Stomach (tissue), 9 donors: ENCODE measurements around the gene CEP112. TPM values are rescaled to one million over a fixed set of nuclear protein-coding genes. Genes with fewer than 3 reads are reported as not detected.

Source experiments
- DNase-seq, 2 donors: peaks; one replicate each; pipeline versions ENCODE4 v3.0.0 to v3.0.0-alpha.2; 2013 to 2019
- H3K27ac ChIP-seq, 5 donors: fragments of 200-600 bp in 4 of 5; sonication (generic) in 4 of 5; one replicate each; pipeline ENCODE4 v1.5.1; 2013 to 2019; ENCODE audit warnings: mild to moderate bottlenecking in 1 of 5, moderate library complexity in 1 of 5
- H3K27me3 ChIP-seq, 3 donors: fragments of 200-600 bp; sonication (generic); one replicate each; pipeline ENCODE4 v1.5.1; 2017 to 2019; ENCODE audit warnings: mixed run types in 1 of 3
- H3K36me3 ChIP-seq, 4 donors: fragments of 200-600 bp; sonication (generic); 1 replicate in 3 of 4; 2 replicates in 1 of 4; pipeline ENCODE4 v1.5.1; 2016 to 2019
- H3K4me1 ChIP-seq, 4 donors: fragments of 200-600 bp; sonication (generic); one replicate each; pipeline ENCODE4 v1.5.1; 2016 to 2019
- H3K4me3 ChIP-seq, 4 donors: fragments of 200-600 bp; sonication (generic) in 3 of 4; one replicate each; pipeline ENCODE4 v1.5.1; 2016 to 2019; ENCODE audit warnings: mild to moderate bottlenecking in 1 of 4
- H3K9me3 ChIP-seq, 4 donors: fragments of 200-600 bp; sonication (generic); one replicate each; pipeline ENCODE4 v1.5.1; 2016 to 2019
- CTCF ChIP-seq, 7 experiments: fragments of 450-650 bp in 4 of 7; fragments of 200-600 bp in 3 of 7; sonication (generic) in 3 of 7; IDR thresholded peaks; one replicate each; pipeline ENCODE4 v1.5.1; 2016 to 2019; ENCODE audit warnings: antibody characterized with exemption in 7 of 7, control low read depth in 2 of 7, mild to moderate bottlenecking in 1 of 7
- EP300 ChIP-seq: sonication (generic); formaldehyde crosslinking; IDR thresholded peaks from one replicate; pipeline ENCODE4 v1.6.1; 2017; ENCODE audit warnings: antibody characterized with exemption
- POLR2A ChIP-seq, 4 donors: fragments of 450-650 bp; IDR thresholded peaks; one replicate each; pipeline ENCODE4 v1.6.1; 2016; ENCODE audit warnings: antibody characterized with exemption in 4 of 4, control low read depth in 2 of 4, mild to moderate bottlenecking in 1 of 4, moderate library complexity in 1 of 4
- POLR2AphosphoS5 ChIP-seq, 3 donors: sonication (generic); formaldehyde crosslinking; IDR thresholded peaks; one replicate each; pipeline ENCODE4 v1.6.1; 2016; ENCODE audit warnings: antibody characterized with exemption in 3 of 3
- WGBS, 5 donors: extraction: QIAGEN DNeasy Blood & Tissue Kit in 3 of 5; methylation state at CpG; one replicate each; pipeline versions ENCODE4 v1.1.5 to v1.1.7; 2013 to 2018; 5-methylcytosine and 5-hydroxymethylcytosine counted together
- intact Hi-C: fragments of 100-400 bp; cut with DNase I; formaldehyde crosslinking; loops from one replicate; pipeline ENCODE4 v1.15.1; 2023; ENCODE audit warnings: low total_unique reads
- polyA plus RNA-seq, 3 donors: library from polyadenylated mRNA; stranded (reverse); fragments of 200-250 nt; gene quantifications; one replicate each; pipeline ENCODE4 v1.2.3, GENCODE V29; 2013
- total RNA-seq, 5 donors: library from RNA; depleted of rRNA; stranded (reverse); fragments of >200 nt; gene quantifications; one replicate each; pipeline versions ENCODE4 v1.1.0 to v1.2.3, GENCODE V29; 2014 to 2016
- donor health status: healthy with polysubstance abuse.
- donor health status: Bipolar disorder and iron deficiency.
- donor health status: healthy.

CEP112 gene
- total and polyA plus RNA-seq, 8 donors: 3.5 to 108 (median 13.3) TPM

- H3K27me3 ChIP-seq: no peaks in the 10 kb centered on the region
- H3K4me3 ChIP-seq: no peak overlapping the region
- intact Hi-C loops: no loop called here
- H3K36me3 ChIP-seq: no peaks in the 10 kb centered on the region
- no peak for DNase-seq
- no peak for TF ChIP-seq POLR2AphosphoS5 (IDR thresholded peaks at IDR 0.05)
- no peak for TF ChIP-seq POLR2A (IDR thresholded peaks at IDR 0.05)
- TF ChIP-seq EP300: no peak
- TF ChIP-seq CTCF (IDR thresholded peaks at IDR 0.05): no peak
- H3K9me3 ChIP-seq: no peaks in the 10 kb centered on the region
- no peaks in the 10 kb centered on the region for H3K4me1 ChIP-seq
- no peak overlapping the region for H3K27ac ChIP-seq
Observed at GRCh38 chr17:65895969-65896368, 296.0 kb downstream of the CEP112 start.

GRCh38 chr17:65893692-65894279, 298.1 kb downstream of the CEP112 start:
- intact Hi-C loops: no loop called here
- no peaks in the 10 kb centered on the region for H3K9me3 ChIP-seq
- no peak overlapping the region for H3K4me3 ChIP-seq
- no peak for TF ChIP-seq CTCF (IDR thresholded peaks at IDR 0.05)
- no peak for TF ChIP-seq EP300
- no peak for TF ChIP-seq POLR2A (IDR thresholded peaks at IDR 0.05)
- TF ChIP-seq POLR2AphosphoS5 (IDR thresholded peaks at IDR 0.05): no peak
- no peaks in the 10 kb centered on the region for H3K27me3 ChIP-seq
- 78 to 90% (median 88%) methylated on average over 3 of the region's 3 CpGs for WGBS, 5 donors
- H3K36me3 ChIP-seq: no peaks in the 10 kb centered on the region
- H3K4me1 ChIP-seq: no peaks in the 10 kb centered on the region
- H3K27ac ChIP-seq: no peak overlapping the region
- no peak for DNase-seq

DNA sequence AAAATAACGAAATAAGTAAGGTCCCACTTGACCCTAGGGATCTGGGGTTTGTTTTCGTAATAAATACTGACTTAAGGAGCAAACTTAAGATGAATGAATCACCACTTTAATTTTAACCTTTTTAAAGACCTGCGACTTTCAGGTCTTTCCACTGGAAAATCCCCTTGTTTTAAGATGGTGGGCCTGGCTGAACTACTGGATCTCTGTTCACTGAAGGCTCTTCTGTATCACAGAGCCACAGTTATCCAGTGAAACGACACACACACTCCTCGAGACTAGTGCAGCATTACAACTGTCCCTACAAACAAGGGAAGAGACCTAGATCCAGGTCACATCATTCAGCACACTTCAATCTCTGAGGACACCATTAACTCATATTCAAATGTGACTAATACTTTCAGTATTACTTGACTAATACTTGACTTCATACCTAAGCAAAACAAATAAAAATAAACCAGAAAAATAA, 299.0 kb downstream of the CEP112 start:
- intact Hi-C loops: no loop called here
- DNase-seq: no peak
- Histone ChIP-seq H3K27me3 (no peaks in the 10 kb centered on the region), H3K4me1 (no peaks in the 10 kb centered on the region), H3K4me3 (no peak overlapping the region), H3K9me3 (no peaks in the 10 kb centered on the region), H3K36me3 (no peaks in the 10 kb centered on the region), H3K27ac (no peak overlapping the region)
- 81 to 94% (median 85%) methylated on average over 5 of the region's 5 CpGs for WGBS, 5 donors
- TF ChIP-seq EP300 (no peak), POLR2AphosphoS5 (IDR thresholded peaks at IDR 0.05) (no peak), POLR2A (IDR thresholded peaks at IDR 0.05) (no peak), CTCF (IDR thresholded peaks at IDR 0.05) (no peak)

- Histone ChIP-seq H3K27me3 (no peaks in the 10 kb centered on the region), H3K9me3 (no peaks in the 10 kb centered on the region), H3K4me1 (no peaks in the 10 kb centered on the region), H3K27ac (no peak overlapping the region), H3K36me3 (no peaks in the 10 kb centered on the region), H3K4me3 (no peak overlapping the region)
- DNase-seq: no peak
- TF ChIP-seq CTCF (IDR thresholded peaks at IDR 0.05): no peak
- TF ChIP-seq EP300: no peak
- no peak for TF ChIP-seq POLR2AphosphoS5 (IDR thresholded peaks at IDR 0.05)
- no peak for TF ChIP-seq POLR2A (IDR thresholded peaks at IDR 0.05)
- intact Hi-C loops: no loop called here
- 95 to 98% (median 97%) methylated on average over 7 of the region's 7 CpGs for WGBS, 5 donors
Observed at GRCh38 chr17:65891231-65891735, 300.6 kb downstream of the CEP112 start.
